Measurements from ENCODE around the gene MAGI2. TPM values are rescaled to one million over a fixed set of nuclear protein-coding genes. Genes with fewer than 3 reads are reported as not detected.

The MAGI2 gene
- total RNA-seq, 6 experiments from 2014 or later: 1.2 to 4.0 (median 2.4) TPM

DNA sequence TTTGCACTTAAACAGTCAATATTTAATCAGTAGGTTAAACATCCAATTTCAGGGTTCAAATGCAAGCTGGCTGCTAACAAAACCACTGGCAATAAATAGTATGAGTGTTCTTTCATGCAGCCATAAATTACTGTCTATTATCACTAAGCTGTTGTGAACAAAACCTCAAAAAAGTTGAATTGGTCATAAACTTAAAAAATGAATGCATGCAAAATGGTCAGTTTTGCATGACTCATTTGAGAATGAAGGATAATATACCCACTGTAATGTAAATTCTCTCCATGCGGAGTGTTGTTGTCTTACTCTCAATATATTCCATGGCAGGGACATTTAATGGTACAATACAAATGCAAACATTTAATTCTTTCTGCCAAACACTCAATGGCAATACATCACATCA, 226.4 kb downstream of the MAGI2 start:
- no peak overlapping the region for H3K27ac ChIP-seq
- 91% methylated on average over 1 of the region's 1 CpG for WGBS (ENCODE audit: insufficient coverage, low coverage, low lambda C conversion rate, missing lambda C conversion rate)
- no peaks in the 10 kb centered on the region for H3K9me3 ChIP-seq
- intact Hi-C loops (cut with DNase I): no loop called here
- H3K4me1 ChIP-seq: no peaks in the 10 kb centered on the region
- H3K27me3 ChIP-seq: no peaks in the 10 kb centered on the region
- TF ChIP-seq POLR2A (IDR thresholded peaks at IDR 0.05): no peak
- TF ChIP-seq, protein P1, sequence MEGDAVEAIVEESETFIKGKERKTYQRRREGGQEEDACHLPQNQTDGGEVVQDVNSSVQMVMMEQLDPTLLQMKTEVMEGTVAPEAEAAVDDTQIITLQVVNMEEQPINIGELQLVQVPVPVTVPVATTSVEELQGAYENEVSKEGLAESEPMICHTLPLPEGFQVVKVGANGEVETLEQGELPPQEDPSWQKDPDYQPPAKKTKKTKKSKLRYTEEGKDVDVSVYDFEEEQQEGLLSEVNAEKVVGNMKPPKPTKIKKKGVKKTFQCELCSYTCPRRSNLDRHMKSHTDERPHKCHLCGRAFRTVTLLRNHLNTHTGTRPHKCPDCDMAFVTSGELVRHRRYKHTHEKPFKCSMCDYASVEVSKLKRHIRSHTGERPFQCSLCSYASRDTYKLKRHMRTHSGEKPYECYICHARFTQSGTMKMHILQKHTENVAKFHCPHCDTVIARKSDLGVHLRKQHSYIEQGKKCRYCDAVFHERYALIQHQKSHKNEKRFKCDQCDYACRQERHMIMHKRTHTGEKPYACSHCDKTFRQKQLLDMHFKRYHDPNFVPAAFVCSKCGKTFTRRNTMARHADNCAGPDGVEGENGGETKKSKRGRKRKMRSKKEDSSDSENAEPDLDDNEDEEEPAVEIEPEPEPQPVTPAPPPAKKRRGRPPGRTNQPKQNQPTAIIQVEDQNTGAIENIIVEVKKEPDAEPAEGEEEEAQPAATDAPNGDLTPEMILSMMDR (IDR thresholded peaks at IDR 0.05): no peak
- DNase-seq (no peak), ATAC-seq (no peak)
- H3K4me3 ChIP-seq: no peak overlapping the region
- H3K36me3 ChIP-seq: no peaks in the 10 kb centered on the region

DNA sequence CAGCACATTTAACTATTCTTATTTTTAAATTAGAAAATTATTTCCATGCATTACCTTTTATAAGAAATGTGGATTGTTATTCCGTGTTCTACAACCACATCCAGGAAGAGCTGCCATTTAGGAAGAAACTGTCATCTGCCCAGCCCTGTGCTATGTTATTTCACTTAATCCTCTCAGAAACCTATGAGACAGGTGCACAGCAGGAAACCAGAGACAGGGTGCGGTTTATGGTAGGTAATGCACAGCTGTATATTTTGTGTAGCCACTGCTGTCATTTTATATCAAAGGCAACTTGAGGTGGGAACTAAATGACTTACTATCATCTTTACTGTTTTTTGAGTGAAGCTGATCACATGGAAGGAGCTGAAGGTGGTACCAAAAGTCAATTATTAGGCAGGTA, 232.3 kb downstream of the MAGI2 start:
- WGBS (ENCODE audit: insufficient coverage, low coverage, low lambda C conversion rate, missing lambda C conversion rate): 94% methylated on average over 2 of the region's 2 CpGs
- intact Hi-C loops (cut with DNase I): no loop called here
- ATAC-seq (no peak), DNase-seq (no peak)
- H3K9me3 ChIP-seq: no peaks in the 10 kb centered on the region
- no peak overlapping the region for H3K27ac ChIP-seq
- TF ChIP-seq POLR2A (IDR thresholded peaks at IDR 0.05): no peak
- TF ChIP-seq, protein P1 (IDR thresholded peaks at IDR 0.05): no peak
- no peaks in the 10 kb centered on the region for H3K36me3 ChIP-seq
- no peaks in the 10 kb centered on the region for H3K27me3 ChIP-seq
- no peaks in the 10 kb centered on the region for H3K4me1 ChIP-seq
- H3K4me3 ChIP-seq: no peak overlapping the region

DNA sequence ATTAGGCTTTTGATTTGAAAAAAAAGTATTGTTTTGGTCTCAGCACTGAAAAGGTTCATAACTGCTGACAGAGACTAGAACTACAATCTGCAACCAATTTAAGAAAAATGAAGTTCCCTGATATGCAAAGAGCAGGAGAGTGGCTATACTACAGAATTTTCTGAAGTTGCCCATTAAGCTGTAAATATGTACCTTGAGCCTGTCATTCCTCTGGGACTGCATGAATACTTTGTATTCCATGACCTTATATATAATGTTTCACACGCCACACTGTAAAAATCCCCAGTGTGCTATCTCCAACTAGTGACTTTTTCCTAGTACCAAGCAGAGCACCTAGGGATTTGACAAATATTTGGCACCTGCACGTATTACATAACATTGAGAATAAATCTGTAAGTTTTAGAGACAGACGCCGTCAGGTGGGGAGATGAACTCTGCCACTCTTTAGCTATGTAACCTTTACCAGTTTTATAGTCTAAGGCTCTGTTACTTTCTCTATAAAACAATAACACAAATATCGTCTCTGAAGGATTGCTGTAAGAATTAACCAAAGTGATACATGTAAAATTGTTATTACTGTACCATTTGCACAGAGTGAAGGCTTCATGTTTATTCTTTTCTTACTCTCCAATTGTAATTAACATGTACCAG, 235.4 kb downstream of the MAGI2 start:
- H3K9me3 ChIP-seq: no peaks in the 10 kb centered on the region
- no peak overlapping the region for H3K27ac ChIP-seq
- peak in 1 of 4 donors; percentile 26 for ATAC-seq
- intact Hi-C loops (cut with DNase I): no loop called here
- no peak overlapping the region for H3K4me3 ChIP-seq
- no peaks in the 10 kb centered on the region for H3K36me3 ChIP-seq
- WGBS (ENCODE audit: insufficient coverage, low coverage, low lambda C conversion rate, missing lambda C conversion rate): 77% methylated on average over 4 of the region's 5 CpGs
- no peak for TF ChIP-seq POLR2A (IDR thresholded peaks at IDR 0.05)
- TF ChIP-seq, protein P1 (IDR thresholded peaks at IDR 0.05): no peak
- H3K27me3 ChIP-seq: no peaks in the 10 kb centered on the region
- no peak for DNase-seq
- H3K4me1 ChIP-seq: no peaks in the 10 kb centered on the region

DNA sequence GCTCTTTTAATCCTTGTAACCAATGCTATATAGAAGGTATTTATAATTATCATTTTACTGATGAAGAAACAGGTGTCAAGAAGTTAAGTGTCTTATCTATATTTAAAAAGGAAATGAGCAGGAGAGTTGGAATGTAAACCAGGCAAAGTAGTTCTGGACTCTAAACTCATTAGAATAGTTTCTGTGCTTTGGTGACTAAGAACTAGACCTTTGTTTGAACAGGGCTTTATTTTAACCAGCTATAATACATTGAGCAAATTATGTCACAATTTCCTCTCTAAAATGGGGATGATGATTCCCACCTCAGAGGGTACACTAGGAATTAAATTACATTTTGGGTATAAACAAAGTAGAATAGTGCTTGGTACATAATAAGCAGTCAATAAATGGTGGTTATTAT, 236.0 kb downstream of the MAGI2 start:
- Histone ChIP-seq H3K4me1 (peaks cover 0 to 3% (median 0%) of the 10 kb centered on the region in 4 donors), H3K27me3 (no peaks in the 10 kb centered on the region), H3K4me3 (no peak overlapping the region), H3K27ac (no peak overlapping the region), H3K9me3 (no peaks in the 10 kb centered on the region), H3K36me3 (no peaks in the 10 kb centered on the region)
- ATAC-seq (peak; percentile 72 to 99 (median 88)), DNase-seq (no peak)
- no peak for TF ChIP-seq POLR2A (IDR thresholded peaks at IDR 0.05)
- TF ChIP-seq, protein P1 (IDR thresholded peaks at IDR 0.05): no peak
- intact Hi-C loops (cut with DNase I): no loop called here

DNA sequence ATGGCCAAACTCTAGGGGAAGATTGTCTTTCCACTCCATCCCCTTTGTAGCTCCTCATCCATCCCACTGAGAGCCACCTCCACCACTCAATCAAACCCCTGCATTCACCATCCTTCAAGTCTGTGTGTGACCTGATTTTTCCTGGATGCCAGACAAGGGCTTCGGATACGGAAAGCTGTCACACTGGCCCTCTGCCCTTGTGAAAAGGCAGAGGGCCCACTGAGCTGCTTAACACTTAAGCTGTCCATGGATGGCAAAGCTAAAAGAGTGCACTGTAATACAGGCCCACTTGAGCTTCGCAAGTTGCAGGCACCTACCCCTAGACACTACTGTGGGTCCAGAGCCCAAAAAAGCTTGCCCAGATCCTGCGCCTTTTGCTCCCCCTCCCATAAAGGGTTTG, 237.2 kb downstream of the MAGI2 start:
- no peak for ATAC-seq
- Histone ChIP-seq H3K36me3 (no peaks in the 10 kb centered on the region), H3K27me3 (no peaks in the 10 kb centered on the region), H3K4me3 (no peak overlapping the region), H3K4me1 (peaks cover 0 to 13% (median 2%) of the 10 kb centered on the region in 4 donors), H3K27ac (no peak overlapping the region), H3K9me3 (no peaks in the 10 kb centered on the region)
- TF ChIP-seq POLR2A (IDR thresholded peaks at IDR 0.05): no peak
- TF ChIP-seq, protein P1 (IDR thresholded peaks at IDR 0.05): no peak
- WGBS (ENCODE audit: insufficient coverage, low coverage, low lambda C conversion rate, missing lambda C conversion rate): 80% methylated on average over 1 of the region's 4 CpGs
- intact Hi-C loops (cut with DNase I): no loop called here
- no peak for DNase-seq
